ENCODE data around the gene OXT. TPM values are rescaled to one million over a fixed set of nuclear protein-coding genes. Genes with fewer than 3 reads are reported as not detected.
A peak's percentile ranks its signal among the peaks of the same experiment; 100 is the strongest.

Gene OXT
- total and polyA plus RNA-seq, 2 of the 8 experiments (the other 6 are each of a cell fraction or from before 2014, with no cell fraction given), result not detected

DNA sequence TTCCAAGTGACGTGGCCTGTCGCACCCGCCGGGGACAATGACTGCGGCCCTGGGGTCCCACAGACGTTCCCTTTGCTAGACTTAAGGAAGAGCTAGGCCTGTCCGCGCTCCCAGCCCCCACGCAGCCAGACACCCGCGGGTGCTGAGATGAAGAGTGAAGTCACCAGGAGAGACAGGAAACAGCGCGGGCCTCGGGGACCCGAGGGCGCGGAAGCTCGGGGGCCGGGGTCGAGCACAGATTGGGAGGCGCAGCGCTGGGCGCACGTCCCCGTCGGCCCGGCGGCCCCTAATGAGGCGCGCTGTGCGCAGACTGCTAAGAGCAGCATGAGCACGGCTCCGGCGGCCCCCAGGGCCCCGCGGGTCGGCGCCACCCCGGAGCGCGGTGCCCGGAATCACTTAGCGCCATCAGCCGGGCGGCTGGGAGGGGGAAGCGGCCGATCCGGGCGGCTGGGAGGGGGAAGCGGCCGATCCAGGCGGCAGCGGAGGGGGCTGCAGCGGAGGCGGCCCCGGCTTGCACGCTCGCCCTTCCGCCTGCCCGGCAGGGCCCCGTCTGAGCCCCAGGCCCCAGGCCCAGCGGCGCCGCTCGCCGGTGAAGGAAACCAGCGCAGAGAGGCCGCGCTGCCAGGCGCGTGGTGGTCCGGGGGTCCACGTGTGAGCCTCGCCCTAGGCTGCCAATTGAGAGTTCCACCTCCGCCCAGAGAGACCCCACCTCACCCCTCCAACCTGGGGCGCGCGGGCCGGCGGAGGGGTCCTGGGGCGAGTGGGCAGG lies 21.4 kb downstream of the OXT start:
- Histone ChIP-seq H4K20me1 (replicated peaks in 1 of 2; ENCODE audit: control insufficient read depth in 1 of 2, insufficient read depth in 2 of 2, low read length in 2 of 2) (no peaks in the 10 kb centered on the region), H4K91ac (replicated peaks; ENCODE audit: insufficient read length, low read length) (peak overlapping the region; percentile 81), H3K56ac (replicated peaks; ENCODE audit: insufficient read length, low read depth, low read length) (no peak overlapping the region), H4K5ac (ENCODE audit: insufficient read length, low read depth, low read length) (no peak overlapping the region), H3K27ac (ENCODE audit: low read depth, low read length) (no peak overlapping the region), H4K8ac (ENCODE audit: extremely low read depth, insufficient read depth, low read length) (peak overlapping the region; percentile 89), H3K4me1 (replicated peaks in 1 of 4; ENCODE audit: control insufficient read depth in 3 of 4, insufficient read depth in 4 of 4, low read length in 3 of 4) (peaks cover 0 to 6% (median 2%) of the 10 kb centered on the region in 4 experiments; a peak in 2 of 7 replicates), H3K23ac (ENCODE audit: insufficient read length) (no peak overlapping the region), H3K9me3 (ENCODE audit: insufficient read depth in 2 of 2, low read depth in 1 of 2, low read length in 1 of 2) (no peaks in the 10 kb centered on the region), H2BK15ac (ENCODE audit: low read length) (no peak overlapping the region), H3K36me3 (ENCODE audit: control insufficient read depth in 2 of 4, insufficient read depth in 4 of 4, low read length in 3 of 4) (no peaks in the 10 kb centered on the region), H2BK12ac (ENCODE audit: low read depth, low read length) (peak overlapping the region; percentile 63; the same call in 1 of the 2 replicates), H2AFZ (ENCODE audit: low read length) (peak overlapping the region; percentile 91; the same call in 1 of the 2 replicates), H2AK5ac (ENCODE audit: low read depth, low read length) (no peak overlapping the region), H3K23me2 (ENCODE audit: low read depth, low read length) (no peaks in the 10 kb centered on the region; the same call in 1 of the 2 replicates), H3K4me2 (ENCODE audit: insufficient read depth in 1 of 2, low read depth in 2 of 2, low read length in 2 of 2) (peak overlapping the region; percentile 58 to 78), H3K18ac (ENCODE audit: extremely low read depth, low read length) (peak overlapping the region; percentile 78), H2BK5ac (ENCODE audit: low read depth, low read length) (no peak overlapping the region), H3K9ac (replicated peaks in 1 of 4; ENCODE audit: extremely low read depth in 1 of 4, low read depth in 3 of 4, low read length in 3 of 4) (peak overlapping the region in 2 of 4 experiments; percentile 14 to 46; a peak in 2 of 7 replicates), H2BK20ac (ENCODE audit: low read length) (no peak overlapping the region), H3K79me2 (ENCODE audit: control insufficient read depth in 1 of 2, insufficient read depth in 2 of 2, low read length in 2 of 2) (no peaks in the 10 kb centered on the region), H3K79me1 (ENCODE audit: low read depth, low read length) (no peaks in the 10 kb centered on the region), H3K27me3 (replicated peaks in 1 of 4; ENCODE audit: control insufficient read depth in 3 of 4, extremely low read depth in 1 of 4, insufficient read depth in 3 of 4, low read length in 3 of 4) (peaks cover 2 to 21% (median 13%) of the 10 kb centered on the region in 4 experiments), H3K14ac (ENCODE audit: insufficient read length) (peak overlapping the region; percentile 55), H3K4ac (replicated peaks; ENCODE audit: insufficient read length, low read depth, low read length) (peak overlapping the region; percentile 97), H2BK120ac (replicated peaks; ENCODE audit: low read depth, low read length) (no peak overlapping the region), H3K4me3 (ENCODE audit: extremely low read depth in 1 of 4, insufficient read depth in 2 of 4, low read depth in 3 of 4, low read length in 4 of 4) (peak overlapping the region; percentile 9 to 61 (median 35))
- no peak for FAIRE-seq
- DNase-seq (ENCODE audit: low read depth in 1 of 2, low spot score in 2 of 2), result peak in 1 of 2 experiments; percentile 71
- CTCF ChIA-PET (ENCODE audit: partially characterized antibody), result interaction anchor here (0.9 to 5.5 kb wide), 6 partner anchors 13 to 39 kb away, joined by 3 to 48 read pairs (median 6); no protein-coding TSS in a partner anchor
- WGBS, 2 experiments (ENCODE audit: extremely low coverage in 1 of 2, insufficient coverage in 1 of 2, insufficient read length in 1 of 2, insufficient replicate concordance in 2 of 2, low coverage in 1 of 2, low lambda C conversion rate in 2 of 2, missing lambda C conversion rate in 1 of 2), result 14% methylated on average over 40 of the region's 81 CpGs; no CpG with 5 or more reads in 1 of the 2 experiments
- POLR2A ChIA-PET (ENCODE audit: partially characterized antibody), result interaction anchor here (0.7 to 2.2 kb wide), 11 partner anchors 9 to 76 kb away, joined by 3 to 14 read pairs (median 3); partner anchors contain the start of genes AVP and OXT
- no peak for TF ChIP-seq CBX8 (IDR thresholded peaks at IDR 0.05; ENCODE audit: borderline replicate concordance, low read depth, low read length)
- TF ChIP-seq BRCA1 (IDR thresholded peaks at IDR 0.05; ENCODE audit: low read depth, low read length), result no peak
- TF ChIP-seq KDM1A (IDR thresholded peaks at IDR 0.05; ENCODE audit: borderline replicate concordance, low read length), result 0 out of 2 replicates have a peak, but pooled peaks have one; percentile 20
- TF ChIP-seq, protein P1, sequence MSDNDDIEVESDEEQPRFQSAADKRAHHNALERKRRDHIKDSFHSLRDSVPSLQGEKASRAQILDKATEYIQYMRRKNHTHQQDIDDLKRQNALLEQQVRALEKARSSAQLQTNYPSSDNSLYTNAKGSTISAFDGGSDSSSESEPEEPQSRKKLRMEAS (IDR thresholded peaks at IDR 0.05), result peak; percentile 73
- TF ChIP-seq, protein P2, sequence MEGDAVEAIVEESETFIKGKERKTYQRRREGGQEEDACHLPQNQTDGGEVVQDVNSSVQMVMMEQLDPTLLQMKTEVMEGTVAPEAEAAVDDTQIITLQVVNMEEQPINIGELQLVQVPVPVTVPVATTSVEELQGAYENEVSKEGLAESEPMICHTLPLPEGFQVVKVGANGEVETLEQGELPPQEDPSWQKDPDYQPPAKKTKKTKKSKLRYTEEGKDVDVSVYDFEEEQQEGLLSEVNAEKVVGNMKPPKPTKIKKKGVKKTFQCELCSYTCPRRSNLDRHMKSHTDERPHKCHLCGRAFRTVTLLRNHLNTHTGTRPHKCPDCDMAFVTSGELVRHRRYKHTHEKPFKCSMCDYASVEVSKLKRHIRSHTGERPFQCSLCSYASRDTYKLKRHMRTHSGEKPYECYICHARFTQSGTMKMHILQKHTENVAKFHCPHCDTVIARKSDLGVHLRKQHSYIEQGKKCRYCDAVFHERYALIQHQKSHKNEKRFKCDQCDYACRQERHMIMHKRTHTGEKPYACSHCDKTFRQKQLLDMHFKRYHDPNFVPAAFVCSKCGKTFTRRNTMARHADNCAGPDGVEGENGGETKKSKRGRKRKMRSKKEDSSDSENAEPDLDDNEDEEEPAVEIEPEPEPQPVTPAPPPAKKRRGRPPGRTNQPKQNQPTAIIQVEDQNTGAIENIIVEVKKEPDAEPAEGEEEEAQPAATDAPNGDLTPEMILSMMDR (IDR thresholded peaks at IDR 0.05; ENCODE audit: control extremely low read depth in 1 of 3, insufficient read depth in 1 of 3, low read depth in 1 of 3, low read length in 3 of 3), result peak in 1 of 3 experiments; percentile 8; a peak in 1 of 4 replicates
- no peak for TF ChIP-seq CHD2 (IDR thresholded peaks at IDR 0.05; ENCODE audit: low read length)

Measured in H1 (cell line).